Panc1 (cell line): Measurements from ENCODE around the gene GRIN2A. TPM values are rescaled to one million over a fixed set of nuclear protein-coding genes. Genes with fewer than 3 reads are reported as not detected.

Experiments used
- ATAC-seq: fragments of 200-7000 bp; cut with Tn5 transposase; 2 replicates; pipeline ENCODE4 v1.9.1; 2020; ENCODE audit warnings: mild to moderate bottlenecking, moderate library complexity
- BruUV-seq: library from RNA; stranded (reverse); fragments of 400-500 nt; replicated peaks from 2 replicates; lab custom pipeline; 2021; lab: Mats Ljungman, UMichigan
- CTCF ChIA-PET: fragments of 300-600 bp; sonication (Branson Sonifier 250); formaldehyde crosslinking; loops from one replicate; lab custom pipeline; 2022; ENCODE audit warnings: antibody characterized with exemption; lab: Charles Lee
- POLR2A ChIA-PET: fragments of 300-600 bp; sonication (Branson Sonifier 250); formaldehyde crosslinking; loops from one replicate; lab custom pipeline; 2022; ENCODE audit warnings: antibody characterized with exemption; lab: Charles Lee
- DNase-seq: peaks from one replicate; pipeline ENCODE4 v3.0.0-alpha.2; 2010; ENCODE audit warnings: low read depth, low spot score
- H3K27ac ChIP-seq: 2 replicates; pipeline ENCODE4 v1.5.1; 2011; ENCODE audit warnings: mild to moderate bottlenecking, low read length, inconsistent platforms
- H3K27me3 ChIP-seq: fragments of 200-500 bp; sonication (Bioruptor generic); 2 replicates; pipeline ENCODE4 v1.6.0; 2014; ENCODE audit warnings: low read length, inconsistent platforms; ENCODE audit not compliant: control insufficient read depth, insufficient read depth
- H3K36me3 ChIP-seq: fragments of 200-500 bp; sonication (Bioruptor generic); 2 replicates; pipeline ENCODE4 v1.5.1; 2014; ENCODE audit warnings: inconsistent platforms, mild to moderate bottlenecking, low read length, moderate library complexity; ENCODE audit not compliant: control insufficient read depth, insufficient read depth
- H3K4me1 ChIP-seq: 2 replicates; pipeline ENCODE4 v1.5.1; 2011; ENCODE audit warnings: inconsistent platforms, mild to moderate bottlenecking, low read length, moderate library complexity; ENCODE audit not compliant: control insufficient read depth, insufficient read depth
- H3K4me3 ChIP-seq, 2 experiments: 2 replicates each; pipeline ENCODE4 v1.5.1; 2011 to 2012; ENCODE audit warnings: low read depth in 2 of 2, low read length in 2 of 2, mild to moderate bottlenecking in 2 of 2, inconsistent platforms in 1 of 2, moderate library complexity in 1 of 2
- H3K9me3 ChIP-seq: fragments of 200-500 bp; sonication (Bioruptor generic); 2 replicates; pipeline ENCODE4 v1.5.1; 2014; ENCODE audit warnings: low read depth, mild to moderate bottlenecking, inconsistent platforms, low read length, moderate library complexity; ENCODE audit not compliant: control insufficient read depth, insufficient read depth
- POLR2AphosphoS5 ChIP-seq: IDR thresholded peaks from 2 replicates; pipeline ENCODE4 v1.6.1; 2012; ENCODE audit warnings: mild to moderate bottlenecking, low read depth, low read length, moderate library complexity
- SIN3A ChIP-seq: IDR thresholded peaks from 2 replicates; pipeline ENCODE4 v1.6.1; 2012; ENCODE audit warnings: low read depth, mild to moderate bottlenecking, low read length, moderate library complexity, borderline replicate concordance; ENCODE audit not compliant: insufficient read depth
- TCF7L2 ChIP-seq: IDR thresholded peaks from 2 replicates; pipeline ENCODE4 v1.6.1; 2011; ENCODE audit warnings: mild to moderate bottlenecking, low read depth, low read length, inconsistent platforms
- in situ Hi-C: cut with HindIII; loops from 2 replicates; pipeline ENCODE4 v1.10.0; 2016; ENCODE audit warnings: low sequenced_read_pairs, low pct_unique_long_range_greater_than_20kb
- intact Hi-C: fragments of 100-400 bp; cut with micrococcal nuclease; formaldehyde crosslinking; loops from one replicate; pipeline ENCODE4 v1.10.0; 2022; ENCODE audit not compliant: unreplicated experiment
- total RNA-seq: library from RNA; stranded (reverse); gene quantifications from one replicate; pipeline ENCODE4 v1.2.1, GENCODE V29; 2021; ENCODE audit not compliant: unreplicated experiment
- TF ChIP-seq, protein P1 (sequence below), 2 experiments: IDR thresholded peaks; 2 replicates each; pipeline ENCODE4 v1.6.1; 2011 to 2012; ENCODE audit warnings: low read depth in 2 of 2, control low read depth in 1 of 2, low read length in 1 of 2, mild to moderate bottlenecking in 1 of 2, moderate library complexity in 1 of 2; ENCODE audit not compliant: insufficient read depth in 1 of 2
- TF ChIP-seq, protein P2 (sequence below): fragments of 450-650 bp; IDR thresholded peaks from 2 replicates; pipeline ENCODE4 v1.5.1; 2017; ENCODE audit warnings: mild to moderate bottlenecking

The GRIN2A gene
- total RNA-seq, 1 experiment from 2014 or later: 12.3 TPM

DNA sequence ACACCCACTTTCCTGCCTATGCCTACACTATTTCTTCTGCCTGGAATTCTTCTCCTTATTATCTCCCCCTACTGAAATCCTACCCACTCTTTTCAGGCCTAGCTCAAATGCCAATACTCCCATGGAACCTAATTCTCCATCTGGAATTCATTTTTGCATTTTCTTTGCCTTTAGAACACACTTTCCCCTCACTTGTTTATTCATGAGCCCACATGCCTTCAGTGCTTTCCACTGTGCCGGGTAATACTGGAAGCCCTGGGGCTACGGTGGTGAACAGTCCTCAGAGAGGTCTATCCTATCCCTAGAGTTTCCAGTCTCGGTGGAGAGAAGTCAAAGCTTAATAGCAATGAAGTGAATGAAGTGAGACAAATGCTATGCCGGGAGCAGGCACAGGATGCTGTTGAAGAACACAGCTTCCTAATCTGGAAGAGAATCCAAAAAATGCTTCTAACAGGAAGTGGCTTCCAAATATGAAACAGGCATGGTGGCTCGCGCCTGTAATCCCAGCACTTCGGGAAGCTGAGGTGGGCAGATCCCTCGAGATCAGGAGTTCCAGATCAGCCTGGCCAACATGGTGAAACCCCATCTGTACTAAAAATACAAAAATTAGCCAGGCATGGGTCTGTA is 322.4 kb downstream of the GRIN2A start:
- TF ChIP-seq, protein P1, sequence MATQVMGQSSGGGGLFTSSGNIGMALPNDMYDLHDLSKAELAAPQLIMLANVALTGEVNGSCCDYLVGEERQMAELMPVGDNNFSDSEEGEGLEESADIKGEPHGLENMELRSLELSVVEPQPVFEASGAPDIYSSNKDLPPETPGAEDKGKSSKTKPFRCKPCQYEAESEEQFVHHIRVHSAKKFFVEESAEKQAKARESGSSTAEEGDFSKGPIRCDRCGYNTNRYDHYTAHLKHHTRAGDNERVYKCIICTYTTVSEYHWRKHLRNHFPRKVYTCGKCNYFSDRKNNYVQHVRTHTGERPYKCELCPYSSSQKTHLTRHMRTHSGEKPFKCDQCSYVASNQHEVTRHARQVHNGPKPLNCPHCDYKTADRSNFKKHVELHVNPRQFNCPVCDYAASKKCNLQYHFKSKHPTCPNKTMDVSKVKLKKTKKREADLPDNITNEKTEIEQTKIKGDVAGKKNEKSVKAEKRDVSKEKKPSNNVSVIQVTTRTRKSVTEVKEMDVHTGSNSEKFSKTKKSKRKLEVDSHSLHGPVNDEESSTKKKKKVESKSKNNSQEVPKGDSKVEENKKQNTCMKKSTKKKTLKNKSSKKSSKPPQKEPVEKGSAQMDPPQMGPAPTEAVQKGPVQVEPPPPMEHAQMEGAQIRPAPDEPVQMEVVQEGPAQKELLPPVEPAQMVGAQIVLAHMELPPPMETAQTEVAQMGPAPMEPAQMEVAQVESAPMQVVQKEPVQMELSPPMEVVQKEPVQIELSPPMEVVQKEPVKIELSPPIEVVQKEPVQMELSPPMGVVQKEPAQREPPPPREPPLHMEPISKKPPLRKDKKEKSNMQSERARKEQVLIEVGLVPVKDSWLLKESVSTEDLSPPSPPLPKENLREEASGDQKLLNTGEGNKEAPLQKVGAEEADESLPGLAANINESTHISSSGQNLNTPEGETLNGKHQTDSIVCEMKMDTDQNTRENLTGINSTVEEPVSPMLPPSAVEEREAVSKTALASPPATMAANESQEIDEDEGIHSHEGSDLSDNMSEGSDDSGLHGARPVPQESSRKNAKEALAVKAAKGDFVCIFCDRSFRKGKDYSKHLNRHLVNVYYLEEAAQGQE (IDR thresholded peaks at IDR 0.05; ENCODE audit: insufficient read depth in 1 of 2, low read depth in 2 of 2, low read length in 1 of 2): no peak
- no peak for TF ChIP-seq TCF7L2
- TF ChIP-seq POLR2AphosphoS5: no peak
- no peak for TF ChIP-seq SIN3A
- TF ChIP-seq, protein P2, sequence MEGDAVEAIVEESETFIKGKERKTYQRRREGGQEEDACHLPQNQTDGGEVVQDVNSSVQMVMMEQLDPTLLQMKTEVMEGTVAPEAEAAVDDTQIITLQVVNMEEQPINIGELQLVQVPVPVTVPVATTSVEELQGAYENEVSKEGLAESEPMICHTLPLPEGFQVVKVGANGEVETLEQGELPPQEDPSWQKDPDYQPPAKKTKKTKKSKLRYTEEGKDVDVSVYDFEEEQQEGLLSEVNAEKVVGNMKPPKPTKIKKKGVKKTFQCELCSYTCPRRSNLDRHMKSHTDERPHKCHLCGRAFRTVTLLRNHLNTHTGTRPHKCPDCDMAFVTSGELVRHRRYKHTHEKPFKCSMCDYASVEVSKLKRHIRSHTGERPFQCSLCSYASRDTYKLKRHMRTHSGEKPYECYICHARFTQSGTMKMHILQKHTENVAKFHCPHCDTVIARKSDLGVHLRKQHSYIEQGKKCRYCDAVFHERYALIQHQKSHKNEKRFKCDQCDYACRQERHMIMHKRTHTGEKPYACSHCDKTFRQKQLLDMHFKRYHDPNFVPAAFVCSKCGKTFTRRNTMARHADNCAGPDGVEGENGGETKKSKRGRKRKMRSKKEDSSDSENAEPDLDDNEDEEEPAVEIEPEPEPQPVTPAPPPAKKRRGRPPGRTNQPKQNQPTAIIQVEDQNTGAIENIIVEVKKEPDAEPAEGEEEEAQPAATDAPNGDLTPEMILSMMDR: no peak
- CTCF ChIA-PET: interaction anchor here (0.6 kb wide), 1 partner anchor 27 kb away, joined by 3 read pairs; no protein-coding TSS in a partner anchor

DNA sequence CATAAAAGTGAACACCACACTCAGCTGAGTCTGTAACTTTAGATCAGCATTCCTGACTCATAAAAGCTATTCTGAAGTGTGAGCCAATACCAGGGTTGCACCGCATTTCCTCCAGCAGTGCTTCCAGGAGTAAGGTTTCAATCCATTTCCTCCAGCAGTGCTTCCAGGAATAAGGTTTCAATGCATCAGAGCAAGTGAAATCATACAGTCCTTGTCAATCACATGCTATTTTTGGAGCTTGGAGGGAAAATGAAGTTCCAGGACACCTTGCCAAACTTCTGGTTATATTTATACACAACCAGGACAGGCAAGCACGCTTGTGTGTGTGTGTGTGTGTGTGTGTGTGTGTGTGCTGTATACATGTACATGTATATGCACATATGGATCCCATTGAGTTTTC is 327.6 kb downstream of the GRIN2A start:
- no peaks in the 10 kb centered on the region for H3K9me3 ChIP-seq
- POLR2A ChIA-PET: no interaction called here
- ATAC-seq: no peak
- no peaks in the 10 kb centered on the region for H3K4me1 ChIP-seq
- H3K4me3 ChIP-seq: no peak overlapping the region
- in situ Hi-C loops (no loop called here), intact Hi-C loops (no loop called here)
- no peak for DNase-seq
- H3K36me3 ChIP-seq: no peaks in the 10 kb centered on the region
- no TSS peak for BruUV-seq
- H3K27me3 ChIP-seq: no peaks in the 10 kb centered on the region
- H3K27ac ChIP-seq: no peak overlapping the region
- TF ChIP-seq TCF7L2: no peak
- TF ChIP-seq, protein P1 (IDR thresholded peaks at IDR 0.05; ENCODE audit: insufficient read depth in 1 of 2, low read depth in 2 of 2, low read length in 1 of 2): no peak
- TF ChIP-seq POLR2AphosphoS5: no peak
- TF ChIP-seq SIN3A: no peak
- TF ChIP-seq, protein P2: no peak
- CTCF ChIA-PET: no interaction called here

More for the DNA sequence above, 322.4 kb downstream of the GRIN2A start:
- ATAC-seq (no peak), DNase-seq (no peak)
- Histone ChIP-seq H3K36me3 (no peaks in the 10 kb centered on the region), H3K4me1 (no peaks in the 10 kb centered on the region), H3K4me3 (no peak overlapping the region), H3K27ac (no peak overlapping the region), H3K27me3 (no peaks in the 10 kb centered on the region), H3K9me3 (no peaks in the 10 kb centered on the region)
- POLR2A ChIA-PET: no interaction called here
- intact Hi-C loops: no loop called here
- in situ Hi-C loops: no loop called here
- BruUV-seq: no TSS peak
